SK-N-SH treated with all-trans-retinoic acid at 6 μM for 48 hours (cell line): ENCODE results near the gene TTC39A.

ENCODE experiments used
- ATAC-seq: fragments of 200-7000 bp; cut with Tn5 transposase; 3 replicates; pipeline ENCODE4 v1.9.1; 2020; ENCODE audit warnings: mild to moderate bottlenecking, moderate library complexity
- ARNTL ChIP-seq: fragments of 450-650 bp; formaldehyde crosslinking; IDR thresholded peaks from 2 replicates; pipeline ENCODE4 v1.5.0; 2020; ENCODE audit warnings: low read depth, mild to moderate bottlenecking, moderate library complexity, borderline replicate concordance
- BACH2 ChIP-seq: fragments of 250-450 bp; sonication (Bioruptor Pico); IDR thresholded peaks from 2 replicates; pipeline ENCODE4 v1.9.0; 2021; ENCODE audit warnings: mild to moderate bottlenecking, borderline replicate concordance
- CSDC2 ChIP-seq: fragments of 250-450 bp; sonication (Bioruptor Pico); IDR thresholded peaks from 2 replicates; pipeline ENCODE4 v1.5.0; 2020; ENCODE audit warnings: mild to moderate bottlenecking, moderate library complexity
- CSRNP3 ChIP-seq: fragments of 250-450 bp; sonication (Bioruptor Pico); IDR thresholded peaks from 2 replicates; pipeline ENCODE4 v1.5.1; 2021; ENCODE audit warnings: mild to moderate bottlenecking, moderate library complexity
- ESRRG ChIP-seq: fragments of 250-450 bp; sonication (Bioruptor Pico); IDR thresholded peaks from 2 replicates; pipeline ENCODE4 v1.6.1; 2021; ENCODE audit warnings: mild to moderate bottlenecking
- GLIS3 ChIP-seq: fragments of 250-450 bp; sonication (Bioruptor Pico); IDR thresholded peaks from 2 replicates; pipeline ENCODE4 v1.5.0; 2020; ENCODE audit warnings: mild to moderate bottlenecking, moderate library complexity
- ISL1 ChIP-seq: fragments of 250-450 bp; sonication (Bioruptor Pico); IDR thresholded peaks from 2 replicates; pipeline ENCODE4 v2.1.2; 2022; ENCODE audit warnings: mild to moderate bottlenecking, moderate library complexity
- OSR1 ChIP-seq: fragments of 250-450 bp; sonication (Bioruptor Pico); IDR thresholded peaks from 2 replicates; pipeline ENCODE4 v1.8.0; 2022; ENCODE audit warnings: moderate library complexity, mild to moderate bottlenecking, inconsistent platforms
- PATZ1 ChIP-seq: fragments of 250-450 bp; sonication (Bioruptor Pico); IDR thresholded peaks from 2 replicates; pipeline ENCODE4 v1.8.0; 2020; ENCODE audit warnings: mild to moderate bottlenecking, moderate library complexity, borderline replicate concordance
- POU6F1 ChIP-seq: fragments of 250-450 bp; sonication (Bioruptor Pico); IDR thresholded peaks from 2 replicates; pipeline ENCODE4 v1.8.0; 2021; ENCODE audit warnings: low read depth, mild to moderate bottlenecking, moderate library complexity, borderline replicate concordance
- PPARA ChIP-seq: fragments of 250-450 bp; sonication (Bioruptor Pico); IDR thresholded peaks from 2 replicates; pipeline ENCODE4 v1.5.0; 2020; ENCODE audit warnings: mild to moderate bottlenecking, borderline replicate concordance
- RARB ChIP-seq: fragments of 250-450 bp; sonication (Bioruptor Pico); IDR thresholded peaks from 2 replicates; pipeline ENCODE4 v1.8.0; 2021; ENCODE audit warnings: mild to moderate bottlenecking, moderate library complexity
- SNAI2 ChIP-seq: fragments of 250-450 bp; sonication (Bioruptor Pico); IDR thresholded peaks from 2 replicates; pipeline ENCODE4 v1.5.0; 2020; ENCODE audit warnings: mild to moderate bottlenecking, moderate library complexity
- TCF4 ChIP-seq: fragments of 250-450 bp; sonication (Bioruptor Pico); IDR thresholded peaks from 2 replicates; pipeline ENCODE4 v1.8.0; 2021; ENCODE audit warnings: mild to moderate bottlenecking, moderate library complexity, borderline replicate concordance
- TOX ChIP-seq: fragments of 250-450 bp; sonication (Bioruptor Pico); IDR thresholded peaks from 2 replicates; pipeline ENCODE4 v1.8.0; 2021; ENCODE audit warnings: mild to moderate bottlenecking, moderate library complexity, borderline replicate concordance
- TSHZ2 ChIP-seq: fragments of 250-450 bp; sonication (Bioruptor Pico); IDR thresholded peaks from 2 replicates; pipeline ENCODE4 v1.5.0; 2020; ENCODE audit warnings: mild to moderate bottlenecking, moderate library complexity
- ZC3H10 ChIP-seq: fragments of 250-450 bp; sonication (Bioruptor Pico); IDR thresholded peaks from 2 replicates; pipeline ENCODE4 v1.5.1; 2021; ENCODE audit warnings: mild to moderate bottlenecking, moderate library complexity
- ZFP3 ChIP-seq: fragments of 250-450 bp; sonication (Bioruptor Pico); IDR thresholded peaks from 2 replicates; pipeline ENCODE4 v1.5.0; 2020; ENCODE audit warnings: mild to moderate bottlenecking, moderate library complexity
- ZFP30 ChIP-seq: fragments of 450-650 bp; formaldehyde crosslinking; IDR thresholded peaks from 2 replicates; pipeline ENCODE4 v1.5.0; 2022; ENCODE audit warnings: mild to moderate bottlenecking, moderate library complexity
- ZNF565 ChIP-seq: fragments of 450-650 bp; formaldehyde crosslinking; conservative IDR thresholded peaks from 2 replicates; pipeline ENCODE4 v1.5.0; 2020; ENCODE audit warnings: low read depth, mild to moderate bottlenecking, moderate library complexity
- ZNF70 ChIP-seq: fragments of 450-650 bp; formaldehyde crosslinking; IDR thresholded peaks from 2 replicates; pipeline ENCODE4 v1.5.0; 2020; ENCODE audit warnings: mild to moderate bottlenecking, moderate library complexity
- ZNF8 ChIP-seq: fragments of 450-650 bp; formaldehyde crosslinking; IDR thresholded peaks from 2 replicates; pipeline ENCODE4 v1.5.0; 2020; ENCODE audit warnings: mild to moderate bottlenecking, moderate library complexity
- TF ChIP-seq, protein P1 (sequence below): fragments of 250-450 bp; sonication (Bioruptor Pico); IDR thresholded peaks from 2 replicates; pipeline ENCODE4 v1.5.1; 2020; ENCODE audit warnings: low read depth, mild to moderate bottlenecking, moderate library complexity

The TTC39A gene

DNA sequence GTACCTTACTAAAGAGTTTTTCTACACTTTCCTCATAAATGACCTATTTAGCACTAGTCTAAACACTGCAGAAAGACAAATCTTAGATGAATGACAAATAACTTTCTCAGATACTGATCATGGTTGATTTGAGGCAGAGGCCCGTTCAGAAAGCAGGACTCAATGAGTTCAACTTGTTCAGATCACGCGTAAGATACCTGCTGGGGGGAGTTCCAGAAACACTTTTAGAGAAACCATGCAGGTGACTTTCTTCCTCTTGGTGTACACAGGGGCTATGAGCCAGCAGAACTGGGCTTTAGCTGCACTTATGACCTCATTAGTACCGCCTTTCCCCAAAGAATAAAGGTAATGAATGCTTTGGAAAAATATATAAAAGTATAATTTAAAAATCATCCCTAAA is 38.8 kb upstream of the TTC39A start:
- ATAC-seq = no peak
- TF ChIP-seq BACH2 (CRISPR knock-in tag) = no peak
- no peak for TF ChIP-seq ZNF8 (CRISPR knock-in tag)
- no peak for TF ChIP-seq TOX (CRISPR knock-in tag)
- no peak for TF ChIP-seq TCF4 (CRISPR knock-in tag)
- no peak for TF ChIP-seq ZC3H10 (CRISPR knock-in tag)
- TF ChIP-seq CSRNP3 = no peak
- no peak for TF ChIP-seq SNAI2 (CRISPR knock-in tag)
- no peak for TF ChIP-seq ZNF565 (CRISPR knock-in tag)
- no peak for TF ChIP-seq GLIS3
- TF ChIP-seq ESRRG (CRISPR knock-in tag) = no peak
- TF ChIP-seq OSR1 (CRISPR knock-in tag) = no peak
- no peak for TF ChIP-seq ARNTL (CRISPR knock-in tag)
- no peak for TF ChIP-seq ZFP3

GRCh38 chr1:51365774-51366173 is 35.4 kb upstream of the TTC39A start:
- TF ChIP-seq, protein P1, sequence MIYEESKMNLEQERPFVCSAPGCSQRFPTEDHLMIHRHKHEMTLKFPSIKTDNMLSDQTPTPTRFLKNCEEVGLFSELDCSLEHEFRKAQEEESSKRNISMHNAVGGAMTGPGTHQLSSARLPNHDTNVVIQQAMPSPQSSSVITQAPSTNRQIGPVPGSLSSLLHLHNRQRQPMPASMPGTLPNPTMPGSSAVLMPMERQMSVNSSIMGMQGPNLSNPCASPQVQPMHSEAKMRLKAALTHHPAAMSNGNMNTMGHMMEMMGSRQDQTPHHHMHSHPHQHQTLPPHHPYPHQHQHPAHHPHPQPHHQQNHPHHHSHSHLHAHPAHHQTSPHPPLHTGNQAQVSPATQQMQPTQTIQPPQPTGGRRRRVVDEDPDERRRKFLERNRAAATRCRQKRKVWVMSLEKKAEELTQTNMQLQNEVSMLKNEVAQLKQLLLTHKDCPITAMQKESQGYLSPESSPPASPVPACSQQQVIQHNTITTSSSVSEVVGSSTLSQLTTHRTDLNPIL (CRISPR knock-in tag) = no peak
- TF ChIP-seq ISL1 (CRISPR knock-in tag) = no peak
- TF ChIP-seq SNAI2 (CRISPR knock-in tag) = no peak
- no peak for TF ChIP-seq ZC3H10 (CRISPR knock-in tag)
- TF ChIP-seq ZFP30 (CRISPR knock-in tag) = no peak
- TF ChIP-seq, all 23 proteins: peak for 0
- no peak for ATAC-seq

DNA sequence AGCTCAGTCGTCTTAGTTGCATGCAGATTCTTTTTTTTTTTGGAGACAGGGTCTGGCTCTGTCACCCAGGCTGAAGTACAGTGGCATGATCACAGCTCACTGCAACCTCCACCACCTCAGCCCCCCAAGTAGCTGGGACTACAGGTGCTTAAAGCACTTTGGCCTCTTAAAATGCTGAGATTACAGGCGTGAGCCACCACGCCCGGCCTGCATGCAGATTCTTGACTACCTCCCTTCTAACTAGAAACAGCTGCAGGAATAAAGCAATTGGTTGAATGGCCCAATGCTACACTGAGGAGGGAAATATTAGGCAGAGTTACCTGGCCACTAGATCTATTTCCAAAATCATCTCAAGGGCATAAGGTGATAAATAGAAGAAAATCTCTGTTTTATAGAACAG is 29.5 kb upstream of the TTC39A start:
- TF ChIP-seq BACH2 (CRISPR knock-in tag) (no peak), GLIS3 (no peak), POU6F1 (CRISPR knock-in tag) (no peak), RARB (CRISPR knock-in tag) (no peak), ZNF70 (CRISPR knock-in tag) (no peak), TCF4 (CRISPR knock-in tag) (no peak), TSHZ2 (no peak), ZFP3 (no peak), ZC3H10 (CRISPR knock-in tag) (no peak), OSR1 (CRISPR knock-in tag) (no peak), PATZ1 (CRISPR knock-in tag) (no peak), CSDC2 (CRISPR knock-in tag) (no peak), PPARA (CRISPR knock-in tag) (no peak), ISL1 (CRISPR knock-in tag) (no peak), ZNF565 (CRISPR knock-in tag) (no peak)
- TF ChIP-seq, all 23 proteins: peak for 0
- ATAC-seq = no peak
